Mesenchymal stem cell (in vitro differentiated cells and primary cell): ENCODE data around the gene RABGEF1.

ENCODE experiments used
- DNase-seq: peaks from one replicate; pipeline ENCODE4 v3.0.0-alpha.2; 2013
- H2AFZ ChIP-seq: one replicate; pipeline ENCODE4 v1.6.1; 2013; ENCODE audit warnings: low read depth, mild to moderate bottlenecking, control low read depth, inconsistent platforms, low read length, moderate library complexity
- H2AK5ac ChIP-seq: 2 replicates; pipeline ENCODE4 v1.6.1; 2013; ENCODE audit warnings: low read length, moderate library complexity, mild to moderate bottlenecking, inconsistent platforms; ENCODE audit not compliant: severe bottlenecking
- H2BK120ac ChIP-seq: one replicate; pipeline ENCODE4 v1.6.1; 2013; ENCODE audit warnings: low read depth, mild to moderate bottlenecking, inconsistent platforms, low read length, moderate library complexity
- H2BK12ac ChIP-seq, 2 experiments: one replicate each; pipeline ENCODE4 v1.6.1; 2013; ENCODE audit warnings: inconsistent platforms in 2 of 2, low read length in 2 of 2, mild to moderate bottlenecking in 2 of 2, moderate library complexity in 2 of 2, control low read depth in 1 of 2
- H2BK15ac ChIP-seq: one replicate; pipeline ENCODE4 v1.6.1; 2013; ENCODE audit warnings: mild to moderate bottlenecking, low read depth, inconsistent platforms; ENCODE audit not compliant: poor library complexity, severe bottlenecking
- H2BK5ac ChIP-seq: 2 replicates; pipeline ENCODE4 v1.6.1; 2013; ENCODE audit warnings: low read depth, mild to moderate bottlenecking, low read length, control low read depth, inconsistent platforms; ENCODE audit not compliant: poor library complexity, severe bottlenecking
- H3K14ac ChIP-seq, 2 experiments: one replicate each; pipeline ENCODE4 v1.6.1; 2013; ENCODE audit warnings: inconsistent platforms in 2 of 2, low read length in 2 of 2, control low read depth in 1 of 2, mild to moderate bottlenecking in 1 of 2, moderate library complexity in 1 of 2
- H3K18ac ChIP-seq, 2 experiments: one replicate each; pipeline ENCODE4 v1.6.1; 2013; ENCODE audit warnings: inconsistent platforms in 2 of 2, low read length in 2 of 2, control low read depth in 1 of 2, low read depth in 1 of 2, mild to moderate bottlenecking in 1 of 2
- H3K23ac ChIP-seq, 2 experiments: one replicate each; pipeline ENCODE4 v1.6.1; 2013; ENCODE audit warnings: inconsistent platforms in 2 of 2, low read length in 2 of 2, mild to moderate bottlenecking in 2 of 2, moderate library complexity in 2 of 2, control low read depth in 1 of 2
- H3K27ac ChIP-seq: 2 replicates; pipeline ENCODE4 v1.5.1; 2013; ENCODE audit warnings: mild to moderate bottlenecking, moderate library complexity, low read length, control low read depth, inconsistent platforms; ENCODE audit not compliant: poor library complexity, severe bottlenecking
- H3K27me3 ChIP-seq, 2 experiments: 2 replicates each; pipeline versions ENCODE4 v1.6.1 to v1.7.0; 2013; ENCODE audit warnings: low read length in 2 of 2, mild to moderate bottlenecking in 2 of 2, moderate library complexity in 2 of 2, control low read depth in 1 of 2, inconsistent platforms in 1 of 2; ENCODE audit not compliant: control insufficient read depth in 1 of 2, insufficient read depth in 1 of 2
- H3K36me3 ChIP-seq, 2 experiments: 2 replicates each; pipeline versions ENCODE4 v1.6.1 to v1.7.0; 2013; ENCODE audit warnings: low read length in 2 of 2, control low read depth in 1 of 2, inconsistent platforms in 1 of 2, low read depth in 1 of 2, mild to moderate bottlenecking in 1 of 2; ENCODE audit not compliant: insufficient read depth in 2 of 2, control insufficient read depth in 1 of 2
- H3K4ac ChIP-seq, 2 experiments: one replicate each; pipeline ENCODE4 v1.6.1; 2013; ENCODE audit warnings: inconsistent platforms in 2 of 2, low read length in 2 of 2, mild to moderate bottlenecking in 2 of 2, moderate library complexity in 2 of 2, control low read depth in 1 of 2, low read depth in 1 of 2
- H3K4me1 ChIP-seq: 2 replicates; pipeline ENCODE4 v1.6.1; 2013; ENCODE audit warnings: low read depth, low read length, control low read depth; ENCODE audit not compliant: control insufficient read depth, insufficient read depth
- H3K4me2 ChIP-seq: 2 replicates; pipeline ENCODE4 v1.6.1; 2013; ENCODE audit warnings: low read length, mild to moderate bottlenecking, inconsistent platforms; ENCODE audit not compliant: poor library complexity, severe bottlenecking
- H3K4me3 ChIP-seq, 2 experiments: 2 replicates each; pipeline versions ENCODE4 v1.5.1 to v1.7.0; 2013; ENCODE audit warnings: low read length in 2 of 2, mild to moderate bottlenecking in 2 of 2, control low read depth in 1 of 2, low read depth in 1 of 2; ENCODE audit not compliant: insufficient read depth in 1 of 2
- H3K79me1 ChIP-seq: replicated peaks from 2 replicates; pipeline ENCODE4 v1.6.1; 2013; ENCODE audit warnings: mild to moderate bottlenecking, control low read depth, low read length, inconsistent platforms; ENCODE audit not compliant: poor library complexity, severe bottlenecking
- H3K9ac ChIP-seq: 2 replicates; pipeline ENCODE4 v1.7.0; 2013; ENCODE audit warnings: mild to moderate bottlenecking, low read length, moderate library complexity
- H3K9me3 ChIP-seq: 2 replicates; pipeline ENCODE4 v1.7.0; 2013; ENCODE audit warnings: mild to moderate bottlenecking, low read length; ENCODE audit not compliant: control insufficient read depth
- H4K8ac ChIP-seq: one replicate; pipeline ENCODE4 v1.6.1; 2013; ENCODE audit warnings: inconsistent platforms, mild to moderate bottlenecking, low read length, moderate library complexity
- H4K91ac ChIP-seq: one replicate; pipeline ENCODE4 v1.6.1; 2013; ENCODE audit warnings: mild to moderate bottlenecking, low read length, inconsistent platforms
- WGBS: methylation state at CpG from one replicate; pipeline ENCODE4 v1.1.7; 2013; ENCODE audit warnings: mixed read lengths; 5-methylcytosine and 5-hydroxymethylcytosine counted together

RABGEF1 gene

DNA sequence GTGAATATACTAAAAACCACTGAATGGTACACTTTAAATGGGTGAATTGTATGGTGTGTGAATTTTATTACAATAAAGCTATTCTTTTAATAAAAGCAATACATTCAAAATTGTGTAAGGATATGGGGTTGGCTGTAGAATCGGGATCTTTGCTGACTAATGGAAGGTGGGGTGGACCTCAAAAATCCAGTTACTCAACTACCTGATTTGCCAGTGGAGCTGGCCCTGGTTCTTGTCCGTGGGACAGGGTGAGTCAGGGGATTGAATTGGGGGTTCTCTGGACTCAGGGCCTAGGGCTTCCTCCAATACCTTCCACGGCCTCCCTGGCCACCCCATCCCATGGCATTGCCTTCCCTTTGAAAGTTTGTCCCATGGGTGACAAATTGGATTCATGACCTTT lies 13.5 kb upstream of the RABGEF1 start:
- Histone ChIP-seq H3K23ac (no peak overlapping the region), H3K4ac (no peak overlapping the region), H3K18ac (no peak overlapping the region), H3K14ac (no peak overlapping the region), H3K9ac (no peak overlapping the region), H3K79me1 (peaks cover 13% of the 10 kb centered on the region), H3K4me1 (no peaks in the 10 kb centered on the region), H2AFZ (no peak overlapping the region), H3K4me3 (no peak overlapping the region), H2BK15ac (no peak overlapping the region), H4K91ac (no peak overlapping the region), H3K27me3 (no peaks in the 10 kb centered on the region), H3K4me2 (no peak overlapping the region), H3K9me3 (peaks cover 28% of the 10 kb centered on the region), H2BK120ac (no peak overlapping the region), H3K27ac (no peak overlapping the region), H4K8ac (no peak overlapping the region), H2BK12ac (no peak overlapping the region), H2BK5ac (no peak overlapping the region), H2AK5ac (no peak overlapping the region), H3K36me3 (peaks cover 43 to 84% of the 10 kb centered on the region in 2 experiments)
- DNase-seq: no peak
- WGBS: 100% methylated on average over 3 of the region's 3 CpGs

- Histone ChIP-seq H3K4me3 (no peak overlapping the region), H3K27me3 (no peaks in the 10 kb centered on the region), H3K9me3 (peaks cover 18% of the 10 kb centered on the region), H2BK5ac (no peak overlapping the region), H3K36me3 (peaks cover 42 to 81% of the 10 kb centered on the region in 2 experiments), H3K14ac (no peak overlapping the region), H3K4ac (no peak overlapping the region), H4K8ac (no peak overlapping the region), H2AFZ (no peak overlapping the region), H3K79me1 (peaks cover 13% of the 10 kb centered on the region), H2BK15ac (no peak overlapping the region), H3K27ac (no peak overlapping the region), H3K23ac (no peak overlapping the region), H2BK120ac (no peak overlapping the region), H3K4me1 (no peaks in the 10 kb centered on the region), H3K9ac (no peak overlapping the region), H3K4me2 (no peak overlapping the region), H2BK12ac (no peak overlapping the region), H3K18ac (no peak overlapping the region), H2AK5ac (no peak overlapping the region), H4K91ac (no peak overlapping the region)
- 93% methylated on average over 6 of the region's 6 CpGs for WGBS
- no peak for DNase-seq
These were observed 12.0 kb upstream of the RABGEF1 start for GRCh38 chr7:66728571-66728970.

GRCh38 chr7:66729274-66729673 lies 11.3 kb upstream of the RABGEF1 start:
- Histone ChIP-seq H3K4me3 (no peak overlapping the region), H2BK5ac (no peak overlapping the region), H4K8ac (no peak overlapping the region), H3K79me1 (peaks cover 13% of the 10 kb centered on the region), H3K4me2 (no peak overlapping the region), H3K14ac (no peak overlapping the region), H4K91ac (no peak overlapping the region), H3K23ac (no peak overlapping the region), H3K9ac (no peak overlapping the region), H3K9me3 (peaks cover 12% of the 10 kb centered on the region), H2AK5ac (no peak overlapping the region), H2BK15ac (no peak overlapping the region), H2BK120ac (no peak overlapping the region), H3K27me3 (no peaks in the 10 kb centered on the region), H3K27ac (no peak overlapping the region), H3K4ac (no peak overlapping the region), H3K4me1 (no peaks in the 10 kb centered on the region), H2AFZ (no peak overlapping the region), H3K36me3 (peaks cover 42 to 74% of the 10 kb centered on the region in 2 experiments), H2BK12ac (no peak overlapping the region), H3K18ac (no peak overlapping the region)
- DNase-seq: no peak
- 95% methylated on average over 3 of the region's 3 CpGs for WGBS

DNA sequence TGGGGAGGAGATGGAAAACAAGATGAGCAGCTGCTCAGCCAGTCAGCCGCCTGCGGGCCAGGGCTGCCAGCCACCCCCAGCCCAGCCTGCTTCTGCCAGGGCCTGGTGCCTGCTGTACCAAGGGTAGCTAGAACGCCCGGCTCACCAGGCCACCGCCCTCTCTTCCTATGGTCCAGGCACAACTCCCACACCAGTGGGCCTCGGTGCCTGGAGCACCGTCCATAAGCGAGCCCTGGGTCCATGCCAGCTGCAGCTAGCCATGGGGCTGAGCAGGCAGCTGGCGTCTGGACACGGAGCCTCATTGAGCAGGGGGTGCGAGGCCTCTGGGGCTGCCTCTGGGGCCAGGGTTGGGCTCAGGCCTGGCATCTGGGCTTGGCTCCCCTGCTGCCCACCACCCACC lies 8.5 kb upstream of the RABGEF1 start:
- Histone ChIP-seq H3K27me3 (no peaks in the 10 kb centered on the region), H3K27ac (no peak overlapping the region), H4K8ac (no peak overlapping the region), H3K9me3 (peaks cover 15% of the 10 kb centered on the region), H2BK12ac (no peak overlapping the region), H3K9ac (no peak overlapping the region), H3K4me1 (no peaks in the 10 kb centered on the region), H3K4me3 (peak overlapping the region in 1 of 2 experiments; percentile 4), H3K18ac (no peak overlapping the region), H2AK5ac (no peak overlapping the region), H3K14ac (no peak overlapping the region), H3K79me1 (peaks cover 12% of the 10 kb centered on the region), H2BK120ac (no peak overlapping the region), H3K36me3 (peaks cover 34 to 79% of the 10 kb centered on the region in 2 experiments), H2AFZ (no peak overlapping the region), H4K91ac (peak overlapping the region; percentile 59), H2BK5ac (no peak overlapping the region), H3K4me2 (no peak overlapping the region), H3K23ac (no peak overlapping the region), H2BK15ac (no peak overlapping the region), H3K4ac (no peak overlapping the region)
- no peak for DNase-seq
- WGBS: 95% methylated on average over 10 of the region's 11 CpGs
